Measurements from ENCODE around the gene HOXA7. TPM values are rescaled to one million over a fixed set of nuclear protein-coding genes. Genes with fewer than 3 reads are reported as not detected.

Gene HOXA7
- total RNA-seq, 3 donors from 2014 or later: 17.1 to 29.8 (median 27.9) TPM

GRCh38 chr7:27198871-27199801 lies 42.7 kb upstream of the HOXA7 start:
- intact Hi-C loops (cut with DNase I, micrococcal nuclease): loop anchor here in 1 of 2 donors (10.0 kb wide), 2 partner anchors 726 to 826 kb away; no protein-coding TSS in a partner anchor
- no peak for TF ChIP-seq CTCF (IDR thresholded peaks at IDR 0.05)
- ATAC-seq (peak; percentile 1), DNase-seq (peak in 2 of 3 donors; percentile 41 to 61)
- Histone ChIP-seq H3K36me3 (ENCODE audit: low read depth) (no peaks in the 10 kb centered on the region), H3K4me1 (ENCODE audit: low read depth) (peaks cover 5% of the 10 kb centered on the region), H3K9me3 (no peaks in the 10 kb centered on the region), H3K4me3 (peak overlapping the region; percentile 68)

GRCh38 chr7:27198138-27198841 lies 41.8 kb upstream of the HOXA7 start:
- TF ChIP-seq CTCF (IDR thresholded peaks at IDR 0.05): no peak
- intact Hi-C loops (cut with DNase I, micrococcal nuclease): loop anchor here in 1 of 2 donors (10.0 kb wide), 2 partner anchors 727 to 827 kb away; no protein-coding TSS in a partner anchor
- no peaks in the 10 kb centered on the region for H3K36me3 ChIP-seq (ENCODE audit: low read depth)
- DNase-seq: peak in 1 of 3 donors; percentile 61
- H3K4me3 ChIP-seq: peak overlapping the region; percentile 68
- H3K9me3 ChIP-seq: no peaks in the 10 kb centered on the region
- peaks cover 8% of the 10 kb centered on the region for H3K4me1 ChIP-seq (ENCODE audit: low read depth)
- ATAC-seq: peak; percentile 8

GRCh38 chr7:27197137-27198042 lies 40.9 kb upstream of the HOXA7 start:
- no peak for DNase-seq
- H3K4me3 ChIP-seq: peak overlapping the region; percentile 68
- no peak for TF ChIP-seq CTCF (IDR thresholded peaks at IDR 0.05)
- no peak for ATAC-seq
- H3K36me3 ChIP-seq (ENCODE audit: low read depth): no peaks in the 10 kb centered on the region
- peaks cover 12% of the 10 kb centered on the region for H3K4me1 ChIP-seq (ENCODE audit: low read depth)
- intact Hi-C loops (cut with DNase I, micrococcal nuclease): loop anchor here in 1 of 2 donors (10.0 kb wide), 2 partner anchors 727 to 827 kb away; no protein-coding TSS in a partner anchor
- H3K9me3 ChIP-seq: no peaks in the 10 kb centered on the region

GRCh38 chr7:27196287-27196767 lies 39.9 kb upstream of the HOXA7 start:
- Histone ChIP-seq H3K4me1 (ENCODE audit: low read depth) (peaks cover 19% of the 10 kb centered on the region), H3K4me3 (no peak overlapping the region), H3K9me3 (no peaks in the 10 kb centered on the region), H3K36me3 (ENCODE audit: low read depth) (no peaks in the 10 kb centered on the region)
- peak; percentile 38 for TF ChIP-seq CTCF (IDR thresholded peaks at IDR 0.05)
- intact Hi-C loops (cut with DNase I, micrococcal nuclease): loop anchor here in 1 of 2 donors (10.0 kb wide), 2 partner anchors 728 to 828 kb away; no protein-coding TSS in a partner anchor
- peak; percentile 6 for ATAC-seq
- DNase-seq: peak; percentile 89 to 99 (median 95)
